ENCODE measurements around the gene ALCAM.

The ALCAM gene

DNA sequence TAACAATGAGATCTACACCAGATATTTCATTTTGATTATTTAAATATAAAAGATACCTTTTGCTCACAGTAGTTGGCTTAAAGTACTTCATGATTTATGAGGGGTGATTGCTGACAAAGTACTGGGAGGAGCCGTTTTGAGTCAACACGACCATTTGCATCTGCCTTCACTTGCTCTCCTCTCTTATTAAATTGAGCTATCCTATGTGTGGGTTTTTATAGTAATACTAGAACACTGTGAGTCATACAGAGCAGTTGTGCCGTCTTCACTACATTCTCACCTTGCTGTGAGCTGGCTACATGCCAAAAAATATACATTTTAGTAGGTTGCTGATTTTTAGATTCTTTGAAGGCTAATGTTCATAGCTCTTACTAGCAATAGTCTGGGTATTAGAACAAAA is 161.2 kb downstream of the ALCAM start:
- Histone ChIP-seq H3K4me1 (ENCODE audit: control insufficient read depth, insufficient read depth, low read length) (no peaks in the 10 kb centered on the region), H3K4me3 (ENCODE audit: low read length in 2 of 2) (no peak overlapping the region), H3K36me3 (ENCODE audit: control insufficient read depth in 2 of 2, insufficient read depth in 2 of 2, low read length in 2 of 2) (no peaks in the 10 kb centered on the region), H3K9ac (ENCODE audit: low read length in 2 of 2) (no peak overlapping the region), H3K9me3 (ENCODE audit: control insufficient read depth in 2 of 2, low read length in 2 of 2) (no peaks in the 10 kb centered on the region), H3K27me3 (ENCODE audit: control insufficient read depth in 1 of 2, insufficient read depth in 2 of 2, low read length in 2 of 2) (no peaks in the 10 kb centered on the region), H3K27ac (ENCODE audit: low read length) (no peak overlapping the region)

DNA sequence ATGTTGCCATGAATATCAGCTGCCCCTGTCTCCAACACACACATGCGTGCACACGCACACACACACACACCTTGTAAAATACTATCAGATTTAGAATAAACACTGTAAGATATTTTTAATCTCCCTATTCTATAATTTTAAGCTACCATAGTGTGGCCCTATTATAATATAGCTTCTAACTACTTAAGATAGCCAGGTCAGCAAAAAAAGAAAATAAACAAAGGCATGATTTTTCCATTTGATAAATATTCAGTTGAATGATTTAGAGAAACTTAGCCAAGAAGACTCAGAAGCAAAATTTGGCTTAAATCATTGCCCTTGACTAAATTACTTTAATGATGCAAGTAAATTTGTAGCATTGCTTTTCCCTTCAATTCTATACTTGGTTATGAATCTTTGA is 162.2 kb downstream of the ALCAM start:
- Histone ChIP-seq H3K9me3 (ENCODE audit: control insufficient read depth in 2 of 2, low read length in 2 of 2) (no peaks in the 10 kb centered on the region), H3K9ac (ENCODE audit: low read length in 2 of 2) (no peak overlapping the region), H3K27me3 (ENCODE audit: control insufficient read depth in 1 of 2, insufficient read depth in 2 of 2, low read length in 2 of 2) (no peaks in the 10 kb centered on the region), H3K36me3 (ENCODE audit: control insufficient read depth in 2 of 2, insufficient read depth in 2 of 2, low read length in 2 of 2) (no peaks in the 10 kb centered on the region), H3K4me1 (ENCODE audit: control insufficient read depth, insufficient read depth, low read length) (no peaks in the 10 kb centered on the region), H3K4me3 (ENCODE audit: low read length in 2 of 2) (no peak overlapping the region), H3K27ac (ENCODE audit: low read length) (no peak overlapping the region)

DNA sequence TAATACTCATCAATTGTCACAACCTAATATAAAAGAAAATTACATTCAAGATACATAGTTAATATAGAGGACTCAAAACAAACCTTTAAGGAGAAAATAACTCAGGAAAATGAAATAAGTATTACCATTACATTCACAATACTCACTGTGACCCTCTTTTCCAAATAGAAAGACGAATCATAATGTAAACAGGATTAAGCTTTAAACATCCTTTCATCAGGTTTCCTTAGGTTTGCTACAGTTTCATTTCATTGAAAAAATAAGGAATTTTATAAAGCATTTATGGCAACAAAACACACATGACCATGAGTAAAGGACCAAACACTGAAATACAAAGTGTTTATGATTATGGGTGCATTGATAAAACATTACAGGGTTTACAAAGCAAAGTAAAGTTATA is 162.7 kb downstream of the ALCAM start:
- no peaks in the 10 kb centered on the region for H3K9me3 ChIP-seq (ENCODE audit: control insufficient read depth in 2 of 2, low read length in 2 of 2)
- H3K27me3 ChIP-seq (ENCODE audit: control insufficient read depth in 1 of 2, insufficient read depth in 2 of 2, low read length in 2 of 2) = no peaks in the 10 kb centered on the region
- H3K9ac ChIP-seq (ENCODE audit: low read length in 2 of 2) = no peak overlapping the region
- no peak overlapping the region for H3K4me3 ChIP-seq (ENCODE audit: low read length in 2 of 2)
- no peaks in the 10 kb centered on the region for H3K4me1 ChIP-seq (ENCODE audit: control insufficient read depth, insufficient read depth, low read length)
- H3K36me3 ChIP-seq (ENCODE audit: control insufficient read depth in 2 of 2, insufficient read depth in 2 of 2, low read length in 2 of 2) = no peaks in the 10 kb centered on the region
- no peak overlapping the region for H3K27ac ChIP-seq (ENCODE audit: low read length)

DNA sequence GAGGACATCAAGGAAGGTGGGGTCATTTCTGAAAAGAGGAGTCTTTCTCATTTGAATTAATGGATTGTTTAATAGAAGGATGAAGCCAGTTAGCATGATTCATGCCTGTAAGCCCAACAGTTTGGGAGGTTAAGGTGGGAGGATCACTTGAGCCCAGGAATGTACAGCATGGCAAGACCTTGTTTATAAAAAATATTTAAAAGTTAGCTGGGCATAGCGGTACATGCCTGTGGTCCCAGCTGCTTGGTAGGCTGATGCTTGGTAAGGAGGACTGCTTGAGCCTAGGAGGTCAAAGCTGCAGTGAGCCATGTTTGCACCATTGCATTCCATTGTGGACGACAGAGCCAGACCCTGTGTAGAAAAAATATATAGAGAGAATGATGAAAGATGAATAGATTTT is 165.5 kb downstream of the ALCAM start:
- H3K9me3 ChIP-seq (ENCODE audit: control insufficient read depth in 2 of 2, low read length in 2 of 2) = no peaks in the 10 kb centered on the region
- H3K9ac ChIP-seq (ENCODE audit: low read length in 2 of 2) = no peak overlapping the region
- H3K27me3 ChIP-seq (ENCODE audit: control insufficient read depth in 1 of 2, insufficient read depth in 2 of 2, low read length in 2 of 2) = no peaks in the 10 kb centered on the region
- no peaks in the 10 kb centered on the region for H3K4me1 ChIP-seq (ENCODE audit: control insufficient read depth, insufficient read depth, low read length)
- no peak overlapping the region for H3K27ac ChIP-seq (ENCODE audit: low read length)
- no peak overlapping the region for H3K4me3 ChIP-seq (ENCODE audit: low read length in 2 of 2)
- H3K36me3 ChIP-seq (ENCODE audit: control insufficient read depth in 2 of 2, insufficient read depth in 2 of 2, low read length in 2 of 2) = no peaks in the 10 kb centered on the region

DNA sequence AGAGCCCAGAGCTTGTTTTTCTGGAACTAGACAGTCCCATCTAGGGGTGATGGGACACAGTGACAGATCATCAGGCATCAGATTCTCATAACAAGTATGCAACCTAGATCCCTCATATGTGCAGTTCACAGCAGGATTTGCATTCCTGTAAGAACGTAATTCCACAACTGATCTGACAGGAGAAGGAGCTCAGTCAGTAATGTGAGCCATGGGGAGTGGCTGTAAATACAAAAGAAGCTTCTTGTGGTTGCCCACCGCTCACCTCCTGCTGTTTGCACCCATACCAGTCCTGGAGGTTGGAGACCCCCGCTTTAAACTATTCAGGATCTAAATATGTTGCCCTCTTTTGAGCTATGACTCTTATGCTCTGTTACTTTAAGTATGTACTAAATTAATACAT is 167.3 kb downstream of the ALCAM start:
- Histone ChIP-seq H3K9ac (ENCODE audit: low read length in 2 of 2) (no peak overlapping the region), H3K27me3 (ENCODE audit: control insufficient read depth in 1 of 2, insufficient read depth in 2 of 2, low read length in 2 of 2) (no peaks in the 10 kb centered on the region), H3K36me3 (ENCODE audit: control insufficient read depth in 2 of 2, insufficient read depth in 2 of 2, low read length in 2 of 2) (no peaks in the 10 kb centered on the region), H3K4me3 (ENCODE audit: low read length in 2 of 2) (no peak overlapping the region), H3K4me1 (ENCODE audit: control insufficient read depth, insufficient read depth, low read length) (no peaks in the 10 kb centered on the region), H3K9me3 (ENCODE audit: control insufficient read depth in 2 of 2, low read length in 2 of 2) (no peaks in the 10 kb centered on the region), H3K27ac (ENCODE audit: low read length) (no peak overlapping the region)

DNA sequence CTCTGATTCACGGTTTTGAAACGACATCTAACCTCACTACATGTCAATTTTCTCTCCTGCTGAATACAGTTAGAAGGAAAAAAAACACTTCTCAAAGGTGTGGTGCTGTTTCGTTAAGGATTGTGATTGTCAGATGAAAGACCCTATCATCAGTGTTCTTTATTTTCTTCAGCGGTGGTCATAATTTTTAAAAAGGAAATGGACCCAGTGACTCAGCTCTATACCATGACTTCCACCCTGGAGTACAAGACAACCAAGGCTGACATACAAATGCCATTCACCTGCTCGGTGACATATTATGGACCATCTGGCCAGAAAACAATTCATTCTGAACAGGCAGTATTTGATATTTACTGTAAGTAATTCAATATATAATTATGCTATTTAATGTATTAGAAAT is 167.8 kb downstream of the ALCAM start:
- Histone ChIP-seq H3K4me1 (ENCODE audit: control insufficient read depth, insufficient read depth, low read length) (no peaks in the 10 kb centered on the region), H3K27me3 (ENCODE audit: control insufficient read depth in 1 of 2, insufficient read depth in 2 of 2, low read length in 2 of 2) (no peaks in the 10 kb centered on the region), H3K36me3 (ENCODE audit: control insufficient read depth in 2 of 2, insufficient read depth in 2 of 2, low read length in 2 of 2) (no peaks in the 10 kb centered on the region), H3K4me3 (ENCODE audit: low read length in 2 of 2) (no peak overlapping the region), H3K27ac (ENCODE audit: low read length) (no peak overlapping the region), H3K9me3 (ENCODE audit: control insufficient read depth in 2 of 2, low read length in 2 of 2) (no peaks in the 10 kb centered on the region), H3K9ac (ENCODE audit: low read length in 2 of 2) (no peak overlapping the region)

DNA sequence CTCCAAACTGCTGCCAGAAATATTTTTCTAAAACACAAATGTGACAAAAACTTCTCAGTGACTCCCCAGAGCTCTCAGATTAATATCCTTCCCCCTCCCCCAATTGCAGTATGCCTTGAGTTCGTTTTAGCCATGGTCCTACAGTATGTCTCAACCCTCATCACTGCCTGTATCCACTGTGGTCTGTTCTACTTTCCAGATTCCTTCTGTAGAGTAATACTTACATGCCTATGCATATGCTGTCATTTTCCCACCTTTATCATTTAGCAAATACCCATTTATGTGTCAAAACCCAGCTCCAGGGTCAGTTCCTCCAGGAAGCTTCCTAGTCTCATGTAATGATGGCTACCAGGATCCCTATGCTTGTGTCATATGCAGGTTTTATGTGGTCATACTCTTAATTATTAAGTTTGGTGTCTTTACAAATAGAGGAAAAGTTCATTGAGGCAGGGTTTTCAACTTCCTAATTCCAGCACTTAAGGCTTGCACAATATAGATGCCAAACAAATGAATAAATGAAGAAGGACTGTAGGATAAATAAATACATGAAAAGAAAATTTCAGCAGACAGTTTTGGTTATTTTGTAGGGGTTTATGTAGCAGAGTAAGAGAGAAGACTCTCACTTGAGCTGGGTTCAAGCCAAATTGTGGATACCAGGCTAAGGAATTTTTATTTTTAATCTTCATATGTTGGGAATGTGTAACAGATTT is 170.8 kb downstream of the ALCAM start:
- Histone ChIP-seq H3K4me1 (ENCODE audit: control insufficient read depth, insufficient read depth, low read length) (no peaks in the 10 kb centered on the region), H3K9me3 (ENCODE audit: control insufficient read depth in 2 of 2, low read length in 2 of 2) (no peaks in the 10 kb centered on the region), H3K27ac (ENCODE audit: low read length) (no peak overlapping the region), H3K9ac (ENCODE audit: low read length in 2 of 2) (no peak overlapping the region), H3K36me3 (ENCODE audit: control insufficient read depth in 2 of 2, insufficient read depth in 2 of 2, low read length in 2 of 2) (peaks cover 0 to 5% of the 10 kb centered on the region in 2 donors), H3K27me3 (ENCODE audit: control insufficient read depth in 1 of 2, insufficient read depth in 2 of 2, low read length in 2 of 2) (no peaks in the 10 kb centered on the region), H3K4me3 (ENCODE audit: low read length in 2 of 2) (no peak overlapping the region)

DNA sequence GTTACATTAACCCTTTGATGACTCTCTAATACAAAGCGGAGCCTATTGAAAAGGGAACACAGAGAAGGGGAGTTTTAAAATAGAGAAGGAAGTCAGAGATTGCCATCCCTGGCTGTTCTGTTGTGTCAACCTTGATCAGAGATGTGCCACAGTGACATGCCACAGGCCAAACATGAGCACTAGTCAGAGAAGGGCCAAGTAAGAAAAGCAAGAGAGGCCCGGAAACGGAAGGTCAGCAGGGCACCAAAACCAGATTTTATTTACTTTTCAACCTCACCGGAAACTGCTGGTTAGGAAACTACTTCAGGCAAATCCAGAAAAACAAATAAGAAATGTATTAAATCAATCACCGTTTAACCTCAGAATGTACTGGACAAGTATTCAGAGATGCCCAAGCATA is 171.8 kb downstream of the ALCAM start:
- no peaks in the 10 kb centered on the region for H3K9me3 ChIP-seq (ENCODE audit: control insufficient read depth in 2 of 2, low read length in 2 of 2)
- peaks cover 0 to 5% of the 10 kb centered on the region in 2 donors for H3K36me3 ChIP-seq (ENCODE audit: control insufficient read depth in 2 of 2, insufficient read depth in 2 of 2, low read length in 2 of 2)
- H3K4me1 ChIP-seq (ENCODE audit: control insufficient read depth, insufficient read depth, low read length) = no peaks in the 10 kb centered on the region
- H3K4me3 ChIP-seq (ENCODE audit: low read length in 2 of 2) = no peak overlapping the region
- no peak overlapping the region for H3K9ac ChIP-seq (ENCODE audit: low read length in 2 of 2)
- no peaks in the 10 kb centered on the region for H3K27me3 ChIP-seq (ENCODE audit: control insufficient read depth in 1 of 2, insufficient read depth in 2 of 2, low read length in 2 of 2)
- no peak overlapping the region for H3K27ac ChIP-seq (ENCODE audit: low read length)

DNA sequence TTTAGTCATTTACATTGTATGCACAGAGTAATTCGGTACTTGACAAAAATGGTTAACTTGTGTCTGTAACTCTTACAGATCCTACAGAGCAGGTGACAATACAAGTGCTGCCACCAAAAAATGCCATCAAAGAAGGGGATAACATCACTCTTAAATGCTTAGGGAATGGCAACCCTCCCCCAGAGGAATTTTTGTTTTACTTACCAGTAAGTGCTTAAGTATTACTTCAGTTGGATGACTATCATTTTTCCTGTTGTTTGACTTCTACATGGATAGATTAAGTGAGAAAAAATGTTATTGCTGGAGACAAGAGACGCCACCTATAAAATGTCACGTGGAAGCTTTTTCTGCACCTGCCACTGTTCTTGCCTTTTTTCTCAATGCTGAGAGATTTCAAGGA is 173.2 kb downstream of the ALCAM start:
- no peak overlapping the region for H3K9ac ChIP-seq (ENCODE audit: low read length in 2 of 2)
- H3K36me3 ChIP-seq (ENCODE audit: control insufficient read depth in 2 of 2, insufficient read depth in 2 of 2, low read length in 2 of 2) = peaks cover 0 to 5% of the 10 kb centered on the region in 2 donors
- no peaks in the 10 kb centered on the region for H3K4me1 ChIP-seq (ENCODE audit: control insufficient read depth, insufficient read depth, low read length)
- H3K4me3 ChIP-seq (ENCODE audit: low read length in 2 of 2) = no peak overlapping the region
- no peak overlapping the region for H3K27ac ChIP-seq (ENCODE audit: low read length)
- H3K9me3 ChIP-seq (ENCODE audit: control insufficient read depth in 2 of 2, low read length in 2 of 2) = no peaks in the 10 kb centered on the region
- no peaks in the 10 kb centered on the region for H3K27me3 ChIP-seq (ENCODE audit: control insufficient read depth in 1 of 2, insufficient read depth in 2 of 2, low read length in 2 of 2)

DNA sequence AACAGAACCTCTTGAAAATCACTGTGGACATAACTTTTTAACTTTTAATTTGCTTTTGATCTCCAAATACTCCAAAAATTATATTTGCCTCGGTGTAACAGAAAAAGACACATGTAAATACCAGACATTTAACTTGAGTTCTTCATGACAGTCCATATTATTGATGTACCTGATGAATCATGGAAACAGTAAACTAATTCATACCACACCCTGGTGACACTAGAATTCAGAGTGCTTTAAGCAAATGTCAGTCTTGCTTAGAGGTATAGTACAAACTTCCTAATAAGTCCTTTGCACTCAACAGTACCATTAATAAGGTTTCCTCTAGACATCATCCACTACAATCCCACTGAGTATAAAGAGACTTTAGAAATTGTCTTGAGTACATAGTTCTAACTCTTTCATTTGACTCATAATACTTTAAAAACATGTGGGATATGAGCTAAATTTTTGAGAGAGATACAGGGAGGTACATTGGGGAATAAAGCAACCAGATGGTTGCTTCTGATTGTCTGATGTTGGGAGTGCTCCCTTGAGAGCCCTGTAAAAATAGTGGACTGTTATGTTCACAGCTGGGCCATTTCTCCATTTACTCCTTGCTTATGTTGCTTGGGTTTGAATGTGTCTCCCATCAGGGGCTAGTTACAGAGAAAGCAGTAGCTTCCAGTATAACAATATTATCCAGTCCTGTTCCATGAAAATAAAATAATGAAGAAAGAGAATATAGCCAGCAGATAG is 175.7 kb downstream of the ALCAM start:
- H3K9me3 ChIP-seq (ENCODE audit: control insufficient read depth in 2 of 2, low read length in 2 of 2) = no peaks in the 10 kb centered on the region
- no peaks in the 10 kb centered on the region for H3K27me3 ChIP-seq (ENCODE audit: control insufficient read depth in 1 of 2, insufficient read depth in 2 of 2, low read length in 2 of 2)
- H3K4me1 ChIP-seq (ENCODE audit: control insufficient read depth, insufficient read depth, low read length) = no peaks in the 10 kb centered on the region
- H3K9ac ChIP-seq (ENCODE audit: low read length in 2 of 2) = no peak overlapping the region
- peaks cover 0 to 11% of the 10 kb centered on the region in 2 donors for H3K36me3 ChIP-seq (ENCODE audit: control insufficient read depth in 2 of 2, insufficient read depth in 2 of 2, low read length in 2 of 2)
- no peak overlapping the region for H3K27ac ChIP-seq (ENCODE audit: low read length)
- no peak overlapping the region for H3K4me3 ChIP-seq (ENCODE audit: low read length in 2 of 2)

DNA sequence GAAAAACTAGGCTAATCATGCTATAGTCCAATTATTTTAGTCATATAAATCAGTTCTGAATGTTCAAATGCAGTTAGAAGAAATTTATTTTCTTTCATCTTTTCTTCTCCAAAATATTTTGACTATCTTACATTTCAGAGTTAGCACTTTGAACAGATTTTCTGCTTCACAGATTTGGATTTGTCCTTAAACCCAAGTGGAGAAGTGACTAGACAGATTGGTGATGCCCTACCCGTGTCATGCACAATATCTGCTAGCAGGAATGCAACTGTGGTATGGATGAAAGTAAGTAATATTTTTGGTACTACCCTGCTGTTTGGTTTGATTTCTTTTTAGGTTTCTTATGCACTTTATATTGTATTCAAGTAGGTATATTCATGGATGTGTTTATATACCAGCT is 178.3 kb downstream of the ALCAM start:
- H3K27ac ChIP-seq (ENCODE audit: low read length) = no peak overlapping the region

More for the DNA sequence above, 178.3 kb downstream of the ALCAM start:
- Histone ChIP-seq H3K36me3 (ENCODE audit: control insufficient read depth in 2 of 2, insufficient read depth in 2 of 2, low read length in 2 of 2) (peaks cover 0 to 11% of the 10 kb centered on the region in 2 donors), H3K9me3 (ENCODE audit: control insufficient read depth in 2 of 2, low read length in 2 of 2) (no peaks in the 10 kb centered on the region), H3K4me3 (ENCODE audit: low read length in 2 of 2) (no peak overlapping the region), H3K9ac (ENCODE audit: low read length in 2 of 2) (no peak overlapping the region), H3K4me1 (ENCODE audit: control insufficient read depth, insufficient read depth, low read length) (no peaks in the 10 kb centered on the region), H3K27me3 (ENCODE audit: control insufficient read depth in 1 of 2, insufficient read depth in 2 of 2, low read length in 2 of 2) (no peaks in the 10 kb centered on the region)
